ENCODE measurements around the gene YIPF5.

The YIPF5 gene

DNA sequence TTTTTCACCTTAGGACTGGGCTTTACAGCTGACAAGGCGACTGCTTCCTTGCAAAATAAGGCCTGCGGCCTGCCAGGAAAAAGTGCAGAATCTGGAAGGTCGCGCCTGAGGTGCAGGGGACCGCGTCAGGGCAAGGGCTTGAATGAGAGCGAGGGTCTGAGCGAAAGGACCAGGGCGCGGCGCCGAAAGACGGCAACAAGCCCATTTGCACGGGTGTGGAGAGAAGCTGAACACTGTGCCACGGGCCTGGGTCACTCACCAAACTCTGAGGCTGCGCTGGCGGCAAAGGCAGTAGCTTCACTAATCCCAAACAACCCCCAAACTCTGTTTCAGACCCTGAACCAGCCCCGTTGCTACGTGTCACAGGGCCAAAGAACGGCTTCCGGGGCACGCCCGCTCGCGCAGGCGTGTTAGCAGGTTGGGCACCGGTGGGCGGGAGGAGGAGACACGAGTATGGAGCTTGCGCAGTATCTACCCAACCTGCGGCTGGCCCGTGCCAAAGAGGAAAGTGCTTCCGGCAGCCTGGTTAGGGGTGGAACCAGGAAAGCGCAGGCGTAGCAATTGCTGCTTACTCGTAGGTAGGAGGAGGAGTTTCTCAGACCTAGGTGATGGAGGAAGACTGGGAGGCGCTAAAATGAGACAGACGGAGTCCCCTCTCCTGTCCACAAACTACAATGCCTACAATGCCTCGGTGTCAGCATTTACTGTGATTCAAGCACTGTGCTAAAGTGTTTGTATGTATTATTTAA, at the start of gene YIPF5, which contains the start of gene KCTD16:
Gene YIPF5, minus strand, starts transcription at position 384 of the 749 bp plus-strand sequence. CDS start 704 bp downstream, outside the sequence.
Gene KCTD16, plus strand, starts transcription at position 598 of the 749 bp plus-strand sequence.
- DNase-seq (ENCODE audit: low spot score): peak; percentile 100

- DNase-seq (ENCODE audit: low spot score): no peak
These were observed 49.4 kb upstream of the YIPF5 start for GRCh38 chr5:144219869-144220268.

DNA sequence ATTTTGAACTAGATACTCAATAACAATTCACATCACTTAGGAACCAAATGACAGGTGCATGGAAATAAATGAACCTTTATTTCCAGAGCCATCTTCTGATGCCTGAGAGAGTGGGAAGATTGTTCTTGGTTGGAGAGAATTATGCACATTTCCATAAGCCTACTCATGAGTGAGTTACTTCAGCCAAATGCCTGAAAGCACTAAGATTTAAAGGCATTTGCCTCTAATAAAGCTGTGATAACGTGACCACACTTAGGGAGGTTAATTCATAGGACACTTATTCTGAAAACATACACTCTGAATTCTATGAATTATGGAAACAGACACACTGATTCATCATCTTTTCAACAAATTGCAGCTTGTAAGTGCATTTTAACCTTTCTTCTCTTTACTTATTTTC, 40.2 kb upstream of the YIPF5 start:
- no peak for DNase-seq (ENCODE audit: low spot score)

- no peak for DNase-seq (ENCODE audit: low spot score)
These were observed 38.9 kb upstream of the YIPF5 start for GRCh38 chr5:144209361-144209760.

GRCh38 chr5:144207875-144208444, 37.5 kb upstream of the YIPF5 start:
- no peak for DNase-seq (ENCODE audit: low spot score)

DNA sequence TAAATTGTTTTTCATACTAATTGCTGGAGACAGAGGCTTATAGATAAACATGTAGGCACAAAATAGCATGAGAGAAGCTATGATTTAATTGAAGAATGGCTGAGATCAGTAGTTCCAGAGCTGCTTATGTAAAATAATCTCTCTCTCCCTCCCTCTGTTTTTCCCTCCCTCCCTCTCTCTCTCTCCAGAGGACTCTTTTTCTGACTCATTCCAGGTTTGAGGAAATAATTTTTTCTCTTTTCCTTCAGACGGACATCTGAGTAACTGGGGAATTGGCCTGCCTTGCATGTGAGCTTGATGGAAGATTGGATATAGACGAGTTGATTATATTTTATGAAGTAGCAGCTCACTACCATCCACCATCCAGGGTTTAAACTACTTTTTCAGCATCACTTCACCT, 35.7 kb upstream of the YIPF5 start:
- DNase-seq (ENCODE audit: low spot score): no peak

GRCh38 chr5:144205141-144205551, 34.7 kb upstream of the YIPF5 start:
- peak; percentile 65 for DNase-seq (ENCODE audit: low spot score)

DNA sequence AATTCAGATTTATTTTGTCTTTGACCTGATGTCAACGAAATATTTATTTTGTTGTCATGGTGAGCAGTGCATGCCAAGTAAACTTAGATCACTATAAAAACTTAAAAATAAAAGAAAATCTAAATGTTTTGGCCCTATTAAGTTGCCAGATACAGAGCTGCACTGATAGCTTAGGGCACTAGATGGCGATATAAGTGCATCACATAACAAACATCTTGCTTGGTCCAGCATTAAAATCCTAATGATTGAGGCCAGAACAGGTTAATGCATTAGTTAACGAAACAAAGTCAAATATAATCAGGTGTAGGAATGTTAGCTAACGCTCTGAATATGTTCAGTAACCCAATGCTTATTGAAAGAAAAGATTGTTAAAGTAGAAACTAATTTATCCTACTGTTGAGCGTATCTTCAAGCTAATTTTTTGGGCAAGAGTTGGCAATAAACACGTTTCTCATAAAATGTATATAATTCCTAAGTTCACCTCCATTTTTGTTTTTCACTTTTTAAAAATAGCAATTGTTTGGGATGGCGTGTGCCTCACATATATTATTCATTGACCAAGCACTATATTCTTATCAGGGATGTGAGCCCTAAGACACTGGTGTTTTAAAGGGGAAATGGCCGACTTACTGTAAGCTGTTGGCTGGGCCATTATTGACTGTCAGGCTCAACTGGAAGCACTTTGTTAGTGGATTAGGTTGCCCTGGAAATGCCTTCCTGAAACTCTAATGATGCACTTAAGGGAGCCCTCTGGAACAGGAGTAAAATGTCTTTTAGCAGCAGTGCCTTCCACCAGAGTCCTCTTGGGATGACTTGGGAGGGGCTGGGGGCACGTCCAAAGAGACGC, 33.5 kb upstream of the YIPF5 start:
- DNase-seq (ENCODE audit: low spot score): peak; percentile 47

GRCh38 chr5:144202726-144203125, 32.3 kb upstream of the YIPF5 start:
- no peak for DNase-seq (ENCODE audit: low spot score)

- no peak for DNase-seq (ENCODE audit: low spot score)
These were observed 31.6 kb upstream of the YIPF5 start for GRCh38 chr5:144202072-144202471.

- DNase-seq (ENCODE audit: low spot score): no peak
These were observed 31.1 kb upstream of the YIPF5 start for GRCh38 chr5:144201588-144201987.

DNA sequence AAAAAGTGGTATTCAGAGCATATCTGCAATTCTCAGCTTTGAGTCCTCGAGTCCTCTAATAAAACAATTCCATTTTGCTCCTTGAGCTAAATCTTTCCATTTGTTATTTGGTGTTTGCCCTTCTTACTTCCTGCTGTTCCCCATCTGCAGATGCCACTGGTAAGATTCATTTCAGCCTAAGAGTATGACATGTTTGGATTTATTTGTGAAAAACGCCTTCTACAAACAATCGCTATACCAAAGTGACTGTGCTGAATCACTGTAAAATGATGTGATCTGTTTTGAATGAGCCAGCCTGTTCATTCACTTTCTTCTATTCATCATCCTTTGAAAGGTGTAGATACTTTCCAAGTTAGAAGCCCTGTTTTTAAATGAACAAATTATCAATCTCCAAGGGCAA, 27.9 kb upstream of the YIPF5 start:
- peak; percentile 17 for DNase-seq (ENCODE audit: low spot score)

GRCh38 chr5:144196612-144197011, 26.2 kb upstream of the YIPF5 start:
- no peak for DNase-seq (ENCODE audit: low spot score)

- no peak for DNase-seq (ENCODE audit: low spot score)
These were observed 25.0 kb upstream of the YIPF5 start for GRCh38 chr5:144195448-144195847.

GRCh38 chr5:144194144-144194543, 23.7 kb upstream of the YIPF5 start:
- no peak for DNase-seq (ENCODE audit: low spot score)

GRCh38 chr5:144192661-144193060, 22.2 kb upstream of the YIPF5 start:
- no peak for DNase-seq (ENCODE audit: low spot score)

- peak; percentile 52 for DNase-seq (ENCODE audit: low spot score)
These were observed 21.5 kb upstream of the YIPF5 start for GRCh38 chr5:144191998-144192397.

GRCh38 chr5:144191531-144191930, 21.1 kb upstream of the YIPF5 start:
- DNase-seq (ENCODE audit: low spot score): no peak

- no peak for DNase-seq (ENCODE audit: low spot score)
These were observed 19.5 kb upstream of the YIPF5 start for GRCh38 chr5:144189800-144190429.

- DNase-seq (ENCODE audit: low spot score): peak; percentile 76
These were observed 17.3 kb upstream of the YIPF5 start for GRCh38 chr5:144187699-144188294.

DNA sequence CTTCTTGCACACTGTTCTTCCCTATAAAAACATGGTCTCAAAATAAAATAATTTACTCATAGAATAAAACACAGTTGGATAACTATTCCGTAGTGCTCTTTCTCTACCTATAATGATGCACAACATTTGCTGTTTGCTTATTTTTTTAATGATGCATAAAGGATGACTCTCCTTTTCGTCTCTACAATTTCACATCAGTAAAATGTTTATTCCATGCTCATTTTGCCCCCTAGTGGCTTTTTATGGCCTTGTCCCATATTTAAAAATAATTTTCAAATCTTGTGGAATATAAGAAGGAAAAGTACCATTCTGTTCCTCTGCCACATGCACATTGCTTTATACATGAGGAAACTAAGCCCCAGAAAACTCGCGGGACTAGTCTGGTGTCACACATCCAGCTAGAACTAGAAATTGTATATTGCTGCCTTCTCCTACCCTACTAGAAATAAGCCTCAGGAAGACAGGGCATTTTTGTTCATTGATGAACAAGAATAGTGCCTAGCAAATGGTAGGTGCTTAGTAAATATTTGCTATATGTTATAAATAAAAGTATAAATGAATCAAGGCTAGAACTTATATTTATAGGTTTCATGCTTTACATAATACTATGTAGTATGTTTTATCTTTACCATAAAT, 12.9 kb upstream of the YIPF5 start:
- peak; percentile 40 for DNase-seq (ENCODE audit: low spot score)

Measured in AG20443 (cell line).